Measurements from ENCODE around the gene RTKN2.

- TF ChIP-seq ZNF565 (CRISPR knock-in tag; conservative IDR thresholded peaks at IDR 0.05; ENCODE audit: low read depth) (no peak), ZFP3 (CRISPR knock-in tag; IDR thresholded peaks at IDR 0.05) (no peak), TSHZ2 (CRISPR knock-in tag; IDR thresholded peaks at IDR 0.05) (no peak), OSR1 (CRISPR knock-in tag; IDR thresholded peaks at IDR 0.05) (no peak)
Observed at GRCh38 chr10:62266147-62266546, 2.5 kb downstream of the RTKN2 start.
